Measurements from ENCODE around the gene ELP4.

ELP4 gene

GRCh38 chr11:31792456-31792855, 282.9 kb downstream of the ELP4 start:
- peaks cover 23% of the 10 kb centered on the region for H3K4me1 ChIP-seq (ENCODE audit: insufficient read depth, low read length)
- no peak overlapping the region for H3K9ac ChIP-seq (ENCODE audit: low read depth, low read length)
- H3K36me3 ChIP-seq (ENCODE audit: insufficient read depth, low read length): peaks cover 3% of the 10 kb centered on the region; the same call in 1 of the 2 replicates
- H3K9me3 ChIP-seq (ENCODE audit: insufficient read depth, low read depth, low read length): no peaks in the 10 kb centered on the region
- no peak overlapping the region for H3K27ac ChIP-seq (ENCODE audit: low read depth, low read length)
- peaks cover 43% of the 10 kb centered on the region for H3K27me3 ChIP-seq (ENCODE audit: insufficient read depth, low read length)
- H3K4me3 ChIP-seq (ENCODE audit: low read length): no peak overlapping the region
- 95% methylated on average over 2 of the region's 2 CpGs for WGBS

- Histone ChIP-seq H3K9me3 (ENCODE audit: insufficient read depth, low read depth, low read length) (no peaks in the 10 kb centered on the region), H3K27me3 (ENCODE audit: insufficient read depth, low read length) (peaks cover 51% of the 10 kb centered on the region), H3K4me3 (ENCODE audit: low read length) (no peak overlapping the region), H3K4me1 (ENCODE audit: insufficient read depth, low read length) (peaks cover 18% of the 10 kb centered on the region), H3K36me3 (ENCODE audit: insufficient read depth, low read length) (peaks cover 3% of the 10 kb centered on the region; the same call in 1 of the 2 replicates), H3K9ac (ENCODE audit: low read depth, low read length) (no peak overlapping the region), H3K27ac (ENCODE audit: low read depth, low read length) (no peak overlapping the region)
- 89% methylated on average over 10 of the region's 10 CpGs for WGBS
Observed at GRCh38 chr11:31793264-31793663, 283.7 kb downstream of the ELP4 start.

- H3K36me3 ChIP-seq (ENCODE audit: insufficient read depth, low read length): peaks cover 3% of the 10 kb centered on the region; the same call in 1 of the 2 replicates
- 68% methylated on average over 4 of the region's 4 CpGs for WGBS
Observed at GRCh38 chr11:31794548-31794947, 285.0 kb downstream of the ELP4 start.

GRCh38 chr11:31795706-31796498, 286.3 kb downstream of the ELP4 start:
- peaks cover 18% of the 10 kb centered on the region for H3K4me1 ChIP-seq (ENCODE audit: insufficient read depth, low read length)
- no peak overlapping the region for H3K9ac ChIP-seq (ENCODE audit: low read depth, low read length)
- H3K36me3 ChIP-seq (ENCODE audit: insufficient read depth, low read length): peaks cover 3% of the 10 kb centered on the region; the same call in 1 of the 2 replicates
- no peak overlapping the region for H3K27ac ChIP-seq (ENCODE audit: low read depth, low read length)
- no peaks in the 10 kb centered on the region for H3K9me3 ChIP-seq (ENCODE audit: insufficient read depth, low read depth, low read length)
- WGBS: 74% methylated on average over 22 of the region's 22 CpGs
- H3K27me3 ChIP-seq (ENCODE audit: insufficient read depth, low read length): peaks cover 77% of the 10 kb centered on the region
- no peak overlapping the region for H3K4me3 ChIP-seq (ENCODE audit: low read length)

More at GRCh38 chr11:31794548-31794947, 285.0 kb downstream of the ELP4 start:
- Histone ChIP-seq H3K27me3 (ENCODE audit: insufficient read depth, low read length) (peaks cover 64% of the 10 kb centered on the region), H3K4me3 (ENCODE audit: low read length) (no peak overlapping the region), H3K9ac (ENCODE audit: low read depth, low read length) (no peak overlapping the region), H3K27ac (ENCODE audit: low read depth, low read length) (no peak overlapping the region), H3K4me1 (ENCODE audit: insufficient read depth, low read length) (peaks cover 18% of the 10 kb centered on the region), H3K9me3 (ENCODE audit: insufficient read depth, low read depth, low read length) (no peaks in the 10 kb centered on the region)

- Histone ChIP-seq H3K27me3 (ENCODE audit: insufficient read depth, low read length) (peaks cover 85% of the 10 kb centered on the region), H3K4me3 (ENCODE audit: low read length) (peak overlapping the region; percentile 47)
Observed at GRCh38 chr11:31796499-31797189, 287.1 kb downstream of the ELP4 start.

GRCh38 chr11:31797190-31798056, 287.9 kb downstream of the ELP4 start:
- Histone ChIP-seq H3K9ac (ENCODE audit: low read depth, low read length) (no peak overlapping the region), H3K36me3 (ENCODE audit: insufficient read depth, low read length) (peaks cover 3% of the 10 kb centered on the region; the same call in 1 of the 2 replicates), H3K4me1 (ENCODE audit: insufficient read depth, low read length) (peaks cover 24% of the 10 kb centered on the region), H3K27ac (ENCODE audit: low read depth, low read length) (no peak overlapping the region), H3K27me3 (ENCODE audit: insufficient read depth, low read length) (peaks cover 92% of the 10 kb centered on the region), H3K9me3 (ENCODE audit: insufficient read depth, low read depth, low read length) (no peaks in the 10 kb centered on the region), H3K4me3 (ENCODE audit: low read length) (peak overlapping the region; percentile 47)
- WGBS: 4% methylated on average over 31 of the region's 31 CpGs

More at GRCh38 chr11:31796499-31797189, 287.1 kb downstream of the ELP4 start:
- Histone ChIP-seq H3K9ac (ENCODE audit: low read depth, low read length) (no peak overlapping the region), H3K27ac (ENCODE audit: low read depth, low read length) (no peak overlapping the region), H3K4me1 (ENCODE audit: insufficient read depth, low read length) (peaks cover 23% of the 10 kb centered on the region), H3K36me3 (ENCODE audit: insufficient read depth, low read length) (peaks cover 3% of the 10 kb centered on the region; the same call in 1 of the 2 replicates), H3K9me3 (ENCODE audit: insufficient read depth, low read depth, low read length) (no peaks in the 10 kb centered on the region)
- 32% methylated on average over 19 of the region's 19 CpGs for WGBS

- no peak overlapping the region for H3K27ac ChIP-seq (ENCODE audit: low read depth, low read length)
- H3K4me1 ChIP-seq (ENCODE audit: insufficient read depth, low read length): peaks cover 25% of the 10 kb centered on the region
- peak overlapping the region; percentile 47 for H3K4me3 ChIP-seq (ENCODE audit: low read length)
- WGBS: under 1% methylated on average over 21 of the region's 21 CpGs
- no peaks in the 10 kb centered on the region for H3K9me3 ChIP-seq (ENCODE audit: insufficient read depth, low read depth, low read length)
- peaks cover 98% of the 10 kb centered on the region for H3K27me3 ChIP-seq (ENCODE audit: insufficient read depth, low read length)
- no peak overlapping the region for H3K9ac ChIP-seq (ENCODE audit: low read depth, low read length)
- no peaks in the 10 kb centered on the region; the same call in 1 of the 2 replicates for H3K36me3 ChIP-seq (ENCODE audit: insufficient read depth, low read length)
Observed at GRCh38 chr11:31798057-31798553, 288.5 kb downstream of the ELP4 start.

- no peak overlapping the region for H3K27ac ChIP-seq (ENCODE audit: low read depth, low read length)
- H3K9ac ChIP-seq (ENCODE audit: low read depth, low read length): no peak overlapping the region
- under 1% methylated on average over 60 of the region's 60 CpGs for WGBS
- no peaks in the 10 kb centered on the region; the same call in 1 of the 2 replicates for H3K36me3 ChIP-seq (ENCODE audit: insufficient read depth, low read length)
- peak overlapping the region; percentile 47 for H3K4me3 ChIP-seq (ENCODE audit: low read length)
- H3K9me3 ChIP-seq (ENCODE audit: insufficient read depth, low read depth, low read length): no peaks in the 10 kb centered on the region
- peaks cover 29% of the 10 kb centered on the region for H3K4me1 ChIP-seq (ENCODE audit: insufficient read depth, low read length)
- H3K27me3 ChIP-seq (ENCODE audit: insufficient read depth, low read length): peaks cover 100% of the 10 kb centered on the region
Observed at GRCh38 chr11:31798554-31799434, 289.2 kb downstream of the ELP4 start.

GRCh38 chr11:31799435-31800397, 290.1 kb downstream of the ELP4 start:
- H3K27me3 ChIP-seq (ENCODE audit: insufficient read depth, low read length): peaks cover 100% of the 10 kb centered on the region
- H3K9me3 ChIP-seq (ENCODE audit: insufficient read depth, low read depth, low read length): no peaks in the 10 kb centered on the region
- H3K4me3 ChIP-seq (ENCODE audit: low read length): peak overlapping the region; percentile 47

More at GRCh38 chr11:31799435-31800397, 290.1 kb downstream of the ELP4 start:
- 1% methylated on average over 35 of the region's 48 CpGs for WGBS
- H3K9ac ChIP-seq (ENCODE audit: low read depth, low read length): no peak overlapping the region
- no peak overlapping the region for H3K27ac ChIP-seq (ENCODE audit: low read depth, low read length)
- peaks cover 37% of the 10 kb centered on the region for H3K4me1 ChIP-seq (ENCODE audit: insufficient read depth, low read length)
- no peaks in the 10 kb centered on the region; the same call in 1 of the 2 replicates for H3K36me3 ChIP-seq (ENCODE audit: insufficient read depth, low read length)
